ENCODE results near the gene APLF.

The APLF gene

DNA sequence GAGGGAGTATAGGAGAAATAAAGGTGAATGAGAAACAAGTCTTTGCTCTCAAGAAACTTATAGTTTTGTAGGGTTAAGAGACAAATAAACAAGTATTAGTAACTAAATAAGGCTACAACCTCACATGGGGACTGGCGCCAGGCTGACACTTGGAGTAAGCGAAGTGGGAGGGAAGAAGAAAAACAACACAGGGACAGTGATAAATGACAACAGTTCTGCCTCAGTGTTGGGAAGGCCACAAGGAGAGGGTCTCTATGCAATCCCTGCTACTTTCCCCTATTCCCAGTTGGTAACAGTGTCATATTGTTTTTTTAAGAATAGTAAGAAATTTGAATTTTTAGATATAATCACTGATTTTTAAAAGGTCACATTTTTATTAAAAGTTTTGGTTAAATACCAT, 4.0 kb downstream of the APLF start:
- H3K9ac ChIP-seq (ENCODE audit: low read length) = no peak overlapping the region
- H3K36me3 ChIP-seq (ENCODE audit: low read length) = no peaks in the 10 kb centered on the region
- no peak overlapping the region for H3K27ac ChIP-seq (ENCODE audit: low read depth, low read length)
- no peaks in the 10 kb centered on the region for H4K20me1 ChIP-seq (ENCODE audit: low read depth, low read length)
- no peaks in the 10 kb centered on the region for H3K79me2 ChIP-seq (ENCODE audit: insufficient read depth, low read length)
- no peaks in the 10 kb centered on the region for H3K27me3 ChIP-seq (ENCODE audit: low read length)
- no peaks in the 10 kb centered on the region for H3K9me3 ChIP-seq (ENCODE audit: insufficient read depth, low read length)
- H2AFZ ChIP-seq (ENCODE audit: low read depth, low read length, severe bottlenecking) = no peak overlapping the region
- H3K9me2 ChIP-seq (replicated peaks; ENCODE audit: insufficient read depth, low read length) = no peaks in the 10 kb centered on the region
- H3K4me3 ChIP-seq (ENCODE audit: insufficient read depth, low read length, poor library complexity, severe bottlenecking) = no peak overlapping the region
- no peak for TF ChIP-seq EZH2phosphoT487 (conservative IDR thresholded peaks at IDR 0.05; ENCODE audit: low read length)
- TF ChIP-seq, protein P1, sequence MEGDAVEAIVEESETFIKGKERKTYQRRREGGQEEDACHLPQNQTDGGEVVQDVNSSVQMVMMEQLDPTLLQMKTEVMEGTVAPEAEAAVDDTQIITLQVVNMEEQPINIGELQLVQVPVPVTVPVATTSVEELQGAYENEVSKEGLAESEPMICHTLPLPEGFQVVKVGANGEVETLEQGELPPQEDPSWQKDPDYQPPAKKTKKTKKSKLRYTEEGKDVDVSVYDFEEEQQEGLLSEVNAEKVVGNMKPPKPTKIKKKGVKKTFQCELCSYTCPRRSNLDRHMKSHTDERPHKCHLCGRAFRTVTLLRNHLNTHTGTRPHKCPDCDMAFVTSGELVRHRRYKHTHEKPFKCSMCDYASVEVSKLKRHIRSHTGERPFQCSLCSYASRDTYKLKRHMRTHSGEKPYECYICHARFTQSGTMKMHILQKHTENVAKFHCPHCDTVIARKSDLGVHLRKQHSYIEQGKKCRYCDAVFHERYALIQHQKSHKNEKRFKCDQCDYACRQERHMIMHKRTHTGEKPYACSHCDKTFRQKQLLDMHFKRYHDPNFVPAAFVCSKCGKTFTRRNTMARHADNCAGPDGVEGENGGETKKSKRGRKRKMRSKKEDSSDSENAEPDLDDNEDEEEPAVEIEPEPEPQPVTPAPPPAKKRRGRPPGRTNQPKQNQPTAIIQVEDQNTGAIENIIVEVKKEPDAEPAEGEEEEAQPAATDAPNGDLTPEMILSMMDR (IDR thresholded peaks at IDR 0.05; ENCODE audit: insufficient read depth, low read length, poor library complexity, severe bottlenecking) = no peak
- no peak overlapping the region for H3K4me2 ChIP-seq (ENCODE audit: low read depth, low read length, poor library complexity, severe bottlenecking)
- no peaks in the 10 kb centered on the region for H3F3A ChIP-seq (ENCODE audit: insufficient read depth)

DNA sequence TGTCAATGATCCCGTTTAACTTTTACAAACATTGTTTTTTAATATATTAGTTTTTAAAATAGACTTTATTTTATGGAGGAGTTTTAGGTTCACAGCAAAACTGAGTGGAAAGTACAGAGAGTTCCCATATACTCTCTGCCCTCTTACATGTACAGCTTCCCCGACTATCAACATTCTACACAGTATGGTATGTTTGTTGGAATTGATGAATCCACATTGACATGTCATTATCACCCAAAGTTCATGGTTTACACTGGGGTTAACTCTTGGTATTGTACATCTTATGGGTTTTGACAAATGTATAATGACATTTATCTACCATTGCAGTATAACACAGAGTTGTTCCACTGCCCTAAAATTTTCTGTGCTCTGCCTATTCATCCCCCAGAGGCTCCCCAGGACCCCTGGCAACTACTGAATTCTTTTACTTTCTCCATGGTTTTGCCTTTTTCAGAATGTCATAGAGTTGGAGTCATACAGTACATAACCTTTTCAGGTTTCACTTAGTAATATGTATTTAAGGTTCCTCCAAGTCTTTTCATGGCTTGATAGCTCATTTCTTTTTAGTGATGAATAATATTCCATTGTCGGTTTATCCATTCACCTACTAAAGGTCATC, 5.5 kb downstream of the APLF start:
- Histone ChIP-seq H3F3A (ENCODE audit: insufficient read depth) (no peaks in the 10 kb centered on the region), H3K9me2 (replicated peaks; ENCODE audit: insufficient read depth, low read length) (no peaks in the 10 kb centered on the region), H3K9me3 (ENCODE audit: insufficient read depth, low read length) (no peaks in the 10 kb centered on the region), H3K9ac (ENCODE audit: low read length) (no peak overlapping the region), H3K4me2 (ENCODE audit: low read depth, low read length, poor library complexity, severe bottlenecking) (no peak overlapping the region), H2AFZ (ENCODE audit: low read depth, low read length, severe bottlenecking) (no peak overlapping the region), H3K4me3 (ENCODE audit: insufficient read depth, low read length, poor library complexity, severe bottlenecking) (no peak overlapping the region), H3K27ac (ENCODE audit: low read depth, low read length) (no peak overlapping the region), H4K20me1 (ENCODE audit: low read depth, low read length) (no peaks in the 10 kb centered on the region), H3K79me2 (ENCODE audit: insufficient read depth, low read length) (no peaks in the 10 kb centered on the region), H3K27me3 (ENCODE audit: low read length) (no peaks in the 10 kb centered on the region), H3K36me3 (ENCODE audit: low read length) (no peaks in the 10 kb centered on the region)
- TF ChIP-seq, protein P1 (IDR thresholded peaks at IDR 0.05; ENCODE audit: insufficient read depth, low read length, poor library complexity, severe bottlenecking) = no peak
- no peak for TF ChIP-seq EZH2phosphoT487 (conservative IDR thresholded peaks at IDR 0.05; ENCODE audit: low read length)

DNA sequence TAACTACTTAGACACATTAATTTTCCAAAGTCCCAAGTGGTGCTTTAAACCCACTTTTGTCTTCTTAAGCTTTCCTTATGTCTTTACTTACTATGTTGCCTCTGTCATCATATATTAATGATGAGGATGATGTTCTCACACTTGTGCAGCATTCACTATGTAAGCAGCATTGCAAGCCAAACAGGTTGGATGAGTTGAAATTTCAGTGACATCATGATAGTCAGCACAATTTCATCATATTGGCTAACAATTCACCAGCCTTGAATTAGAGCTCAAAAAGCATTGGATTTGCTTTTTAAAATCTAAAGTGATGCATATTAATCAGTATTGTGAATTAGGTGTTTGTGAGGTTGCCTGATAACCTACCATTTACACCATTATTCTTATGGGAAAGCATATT, 7.7 kb downstream of the APLF start:
- Histone ChIP-seq H3K4me3 (ENCODE audit: insufficient read depth, low read length, poor library complexity, severe bottlenecking) (no peak overlapping the region), H3K9me2 (replicated peaks; ENCODE audit: insufficient read depth, low read length) (no peaks in the 10 kb centered on the region), H3F3A (ENCODE audit: insufficient read depth) (no peaks in the 10 kb centered on the region), H2AFZ (ENCODE audit: low read depth, low read length, severe bottlenecking) (no peak overlapping the region), H3K79me2 (ENCODE audit: insufficient read depth, low read length) (no peaks in the 10 kb centered on the region), H3K27ac (ENCODE audit: low read depth, low read length) (no peak overlapping the region), H3K36me3 (ENCODE audit: low read length) (no peaks in the 10 kb centered on the region), H3K4me2 (ENCODE audit: low read depth, low read length, poor library complexity, severe bottlenecking) (no peak overlapping the region), H3K27me3 (ENCODE audit: low read length) (no peaks in the 10 kb centered on the region), H4K20me1 (ENCODE audit: low read depth, low read length) (no peaks in the 10 kb centered on the region), H3K9me3 (ENCODE audit: insufficient read depth, low read length) (no peaks in the 10 kb centered on the region), H3K9ac (ENCODE audit: low read length) (no peak overlapping the region)
- TF ChIP-seq, protein P1 (IDR thresholded peaks at IDR 0.05; ENCODE audit: insufficient read depth, low read length, poor library complexity, severe bottlenecking) = no peak
- no peak for TF ChIP-seq EZH2phosphoT487 (conservative IDR thresholded peaks at IDR 0.05; ENCODE audit: low read length)
